Lower leg skin (tissue), 3 donors: ENCODE data around the gene CEP112.

ENCODE experiments used
- POLR2A ChIP-seq, 2 donors: fragments of 450-650 bp; IDR thresholded peaks; one replicate each; pipeline ENCODE4 v1.6.1; 2016 to 2017; ENCODE audit warnings: antibody characterized with exemption in 2 of 2, mild to moderate bottlenecking in 1 of 2, moderate library complexity in 1 of 2
- TF ChIP-seq, protein P1 (sequence below), 3 donors: fragments of 450-650 bp; IDR thresholded peaks; one replicate each; pipeline ENCODE4 v1.5.1; 2016; ENCODE audit warnings: antibody characterized with exemption in 3 of 3, mild to moderate bottlenecking in 3 of 3, moderate library complexity in 2 of 3

DNA sequence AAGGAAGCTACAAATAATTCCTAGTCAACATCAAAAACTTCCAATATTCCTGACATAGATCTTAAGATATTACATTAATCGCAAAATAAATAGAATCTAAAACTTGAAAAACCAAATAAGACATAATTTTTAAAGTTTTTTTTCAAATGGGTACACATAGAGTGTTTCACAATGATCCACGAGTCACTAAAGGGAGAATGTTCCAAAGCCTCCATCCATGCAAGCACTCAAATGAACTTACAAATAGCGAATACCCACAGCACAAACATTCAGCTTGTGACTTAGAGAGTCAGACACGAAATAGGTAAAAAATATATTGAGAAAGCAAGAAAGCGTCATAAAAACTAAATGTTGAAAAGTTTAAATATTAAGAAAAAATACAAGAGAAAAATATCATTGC lies 65.7 kb downstream of the CEP112 start:
- no peak for TF ChIP-seq POLR2A (IDR thresholded peaks at IDR 0.05)
- TF ChIP-seq, protein P1, sequence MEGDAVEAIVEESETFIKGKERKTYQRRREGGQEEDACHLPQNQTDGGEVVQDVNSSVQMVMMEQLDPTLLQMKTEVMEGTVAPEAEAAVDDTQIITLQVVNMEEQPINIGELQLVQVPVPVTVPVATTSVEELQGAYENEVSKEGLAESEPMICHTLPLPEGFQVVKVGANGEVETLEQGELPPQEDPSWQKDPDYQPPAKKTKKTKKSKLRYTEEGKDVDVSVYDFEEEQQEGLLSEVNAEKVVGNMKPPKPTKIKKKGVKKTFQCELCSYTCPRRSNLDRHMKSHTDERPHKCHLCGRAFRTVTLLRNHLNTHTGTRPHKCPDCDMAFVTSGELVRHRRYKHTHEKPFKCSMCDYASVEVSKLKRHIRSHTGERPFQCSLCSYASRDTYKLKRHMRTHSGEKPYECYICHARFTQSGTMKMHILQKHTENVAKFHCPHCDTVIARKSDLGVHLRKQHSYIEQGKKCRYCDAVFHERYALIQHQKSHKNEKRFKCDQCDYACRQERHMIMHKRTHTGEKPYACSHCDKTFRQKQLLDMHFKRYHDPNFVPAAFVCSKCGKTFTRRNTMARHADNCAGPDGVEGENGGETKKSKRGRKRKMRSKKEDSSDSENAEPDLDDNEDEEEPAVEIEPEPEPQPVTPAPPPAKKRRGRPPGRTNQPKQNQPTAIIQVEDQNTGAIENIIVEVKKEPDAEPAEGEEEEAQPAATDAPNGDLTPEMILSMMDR (IDR thresholded peaks at IDR 0.05), result no peak
